HepG2 (cell line): ENCODE measurements around the gene SYNE3. TPM values are rescaled to one million over a fixed set of nuclear protein-coding genes. Genes with fewer than 3 reads are reported as not detected.

ENCODE experiments used
- ATAC-seq: fragments of 200-7000 bp; cut with Tn5 transposase; 3 replicates; pipeline ENCODE4 v1.9.1; 2020; ENCODE audit warnings: mild to moderate bottlenecking, moderate library complexity
- BruUV-seq: library from RNA; stranded (reverse); fragments of 400-500 nt; replicated peaks from 2 replicates; lab custom pipeline; 2021; lab: Mats Ljungman, UMichigan
- CTCF ChIA-PET: fragments of 300-600 bp; formaldehyde crosslinking; extraction: SDS; loops from one replicate; lab custom pipeline; 2021; ENCODE audit warnings: low total read pairs, inconsistent platforms, low intra/inter-chr PET ratio; lab: Yijun Ruan, JAX
- POLR2A ChIA-PET: fragments of 350-600 bp; sonication (Branson Sonifier 250); formaldehyde crosslinking; loops from one replicate; lab custom pipeline; 2020; ENCODE audit warnings: antibody characterized with exemption, inconsistent platforms; lab: Yijun Ruan, JAX
- DNase-seq: peaks from one replicate; pipeline ENCODE4 v3.0.0-alpha.2; 2015; ENCODE audit warnings: low spot score
- FAIRE-seq: peaks from 3 replicates; lab custom pipeline; 2011; peaks lifted over from hg19 to GRCh38; lab: Jason Lieb, UNC
- H2AFZ ChIP-seq: one replicate; pipeline ENCODE4 v1.6.1; 2011; ENCODE audit warnings: low read length, inconsistent platforms
- H3K27ac ChIP-seq: fragments of 300-600 bp; 3 replicates; pipeline ENCODE4 v1.8.0; 2011; ENCODE audit warnings: mixed run types, mild to moderate bottlenecking, mixed read lengths, low read length, inconsistent platforms; ENCODE audit not compliant: insufficient read depth; ENCODE audit errors: extremely low read length
- H3K27me3 ChIP-seq, 2 experiments: fragments of 200-600 bp in 1 of 2; 2 replicates in 1 of 2; 3 replicates in 1 of 2; pipeline versions ENCODE4 v1.6.0 to v1.8.0; 2011; ENCODE audit warnings: low read length in 2 of 2, mild to moderate bottlenecking in 2 of 2, moderate library complexity in 2 of 2, inconsistent platforms in 1 of 2; ENCODE audit not compliant: insufficient read depth in 2 of 2, control insufficient read depth in 1 of 2
- H3K36me3 ChIP-seq, 2 experiments: fragments of 200-600 bp in 1 of 2; replicated peaks in 1 of 2; 2 replicates in 1 of 2; 3 replicates in 1 of 2; pipeline versions ENCODE4 v1.5.1 to v1.8.0; 2011; ENCODE audit warnings: low read length in 2 of 2, inconsistent platforms in 1 of 2; ENCODE audit not compliant: insufficient read depth in 2 of 2, control insufficient read depth in 1 of 2
- H3K4me1 ChIP-seq: 2 replicates; pipeline ENCODE4 v1.5.1; 2012; ENCODE audit warnings: low read length, inconsistent platforms; ENCODE audit not compliant: insufficient read depth
- H3K4me2 ChIP-seq: 2 replicates; pipeline ENCODE4 v1.6.0; 2011; ENCODE audit warnings: low read depth, low read length, inconsistent platforms
- H3K4me3 ChIP-seq, 3 experiments: fragments of 200-600 bp in 1 of 3; sonication (generic), shearing (Covaris generic) in 1 of 3; replicated peaks in 1 of 3; 2 replicates each; pipeline ENCODE4 v1.5.1; 2011 to 2016; ENCODE audit warnings: low read length in 3 of 3, inconsistent platforms in 2 of 3, low read depth in 2 of 3, mild to moderate bottlenecking in 2 of 3, control low read depth in 1 of 3, mixed read lengths in 1 of 3; ENCODE audit not compliant: insufficient read depth in 1 of 3
- H3K79me2 ChIP-seq: one replicate; pipeline ENCODE4 v1.6.1; 2011; ENCODE audit warnings: low read length, inconsistent platforms; ENCODE audit not compliant: insufficient read depth
- H3K9ac ChIP-seq: 2 replicates; pipeline ENCODE4 v1.6.0; 2011; ENCODE audit warnings: mild to moderate bottlenecking, low read depth, low read length, inconsistent platforms; ENCODE audit not compliant: insufficient read depth
- H3K9me3 ChIP-seq: 2 replicates; pipeline ENCODE4 v1.5.1; 2012; ENCODE audit warnings: mild to moderate bottlenecking, low read length
- H4K20me1 ChIP-seq: 2 replicates; pipeline ENCODE4 v1.6.0; 2011; ENCODE audit warnings: inconsistent platforms, mild to moderate bottlenecking, low read length, moderate library complexity; ENCODE audit not compliant: insufficient read depth
- FOSL1 ChIP-seq: sonication (generic); formaldehyde crosslinking; IDR thresholded peaks from 2 replicates; pipeline ENCODE4 v1.9.0; 2021; ENCODE audit warnings: missing genetic modification reagents, borderline replicate concordance
- HNRNPL ChIP-seq: fragments of 200-400 bp; formaldehyde crosslinking; IDR thresholded peaks from 2 replicates; pipeline ENCODE4 v1.6.1; 2017; ENCODE audit warnings: mild to moderate bottlenecking, low read depth, low read length
- THYN1 ChIP-seq: sonication (generic); formaldehyde crosslinking; IDR thresholded peaks from 2 replicates; pipeline ENCODE4 v1.8.1; 2023; ENCODE audit warnings: low read depth, mild to moderate bottlenecking, moderate library complexity, missing genetic modification reagents, borderline replicate concordance
- WGBS: methylation state at CpG from one replicate; pipeline ENCODE4 v1.1.6; 2017; ENCODE audit warnings: low lambda C conversion rate; 5-methylcytosine and 5-hydroxymethylcytosine counted together
- in situ Hi-C: cut with HindIII; loops from 2 replicates; pipeline ENCODE4 v1.10.0; 2017; ENCODE audit warnings: low pct_unique_long_range_greater_than_20kb; ENCODE audit not compliant: extremely low pct_ligation_motif_present
- intact Hi-C: fragments of 100-400 bp; cut with micrococcal nuclease; formaldehyde crosslinking; loops from one replicate; pipeline ENCODE4 v1.10.0; 2022; ENCODE audit not compliant: unreplicated experiment
- polyA plus RNA-seq, 8 experiments: library from polyadenylated mRNA; depleted of rRNA in 3 of 8; stranded (reverse) in 7 of 8; unstranded in 1 of 8; fragments of >200 nt; fragmentation: Illumina TruSeq in 4 of 8; extraction: Trizol in 4 of 8; gene quantifications; 2 replicates each; pipeline versions ENCODE4 v1.2.1 to v1.2.3, GENCODE V29; 2011 to 2016; ENCODE audit warnings: low read depth in 4 of 8, missing spikeins in 1 of 8, mixed read lengths in 1 of 8; ENCODE audit not compliant: insufficient read depth in 1 of 8
- total RNA-seq, 5 experiments: library from RNA; depleted of rRNA; stranded (reverse); fragments of >200 nt; fragmentation: Illumina TruSeq; extraction: Trizol; gene quantifications; 2 replicates each; pipeline ENCODE4 v1.2.3, GENCODE V29; 2016; ENCODE audit warnings: low read depth in 1 of 5
- TF ChIP-seq, protein P1 (sequence below): sonication (generic); formaldehyde crosslinking; IDR thresholded peaks from 2 replicates; pipeline ENCODE4 v1.5.1; 2020; ENCODE audit warnings: mild to moderate bottlenecking, missing genetic modification reagents, borderline replicate concordance

Gene SYNE3
- total and polyA plus RNA-seq, 2 of the 13 experiments (the other 11 are each of a cell fraction or from before 2014, with no cell fraction given), result 7.8 to 8.0 TPM

DNA sequence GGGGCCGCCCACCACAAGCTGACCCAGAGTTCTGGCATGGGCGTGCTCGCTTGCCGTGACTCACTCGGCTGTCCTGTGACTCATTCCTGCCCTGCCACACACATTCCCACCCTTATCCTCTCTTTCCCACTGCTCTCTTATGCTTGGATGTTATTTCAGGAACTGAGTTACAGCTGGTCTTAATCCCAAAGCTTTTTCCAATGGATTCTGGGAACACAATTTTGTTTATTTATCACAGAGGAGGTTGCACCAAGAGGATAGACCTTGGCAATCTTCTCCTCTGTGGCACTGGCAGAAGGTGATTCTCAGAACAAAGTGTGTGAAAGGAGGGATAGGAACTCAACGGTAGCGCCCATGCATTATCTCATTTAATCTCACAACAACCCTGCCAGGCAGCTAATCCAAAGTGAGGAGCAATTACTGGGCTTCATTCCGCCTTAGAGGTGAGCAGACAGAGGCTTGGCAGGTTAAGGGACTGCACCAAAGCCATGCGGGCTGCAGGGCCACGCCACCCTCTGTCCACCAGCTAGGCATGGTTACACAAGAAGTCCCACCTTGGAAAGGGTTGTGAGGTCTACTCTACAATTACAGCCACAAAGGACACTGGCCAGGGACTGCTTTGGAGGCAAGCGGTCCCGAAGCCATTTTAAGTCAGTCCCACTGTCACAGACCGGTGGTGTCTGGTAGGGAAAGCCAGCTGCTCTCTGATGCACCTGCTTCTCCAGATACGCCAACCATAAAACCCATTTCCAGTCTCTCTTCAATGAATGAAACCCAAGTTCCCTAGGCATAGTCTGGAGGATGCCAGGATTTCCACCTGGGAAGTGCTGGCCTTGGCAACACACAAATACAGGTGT is 32.9 kb downstream of the SYNE3 start (continued):
- TF ChIP-seq, protein P1, sequence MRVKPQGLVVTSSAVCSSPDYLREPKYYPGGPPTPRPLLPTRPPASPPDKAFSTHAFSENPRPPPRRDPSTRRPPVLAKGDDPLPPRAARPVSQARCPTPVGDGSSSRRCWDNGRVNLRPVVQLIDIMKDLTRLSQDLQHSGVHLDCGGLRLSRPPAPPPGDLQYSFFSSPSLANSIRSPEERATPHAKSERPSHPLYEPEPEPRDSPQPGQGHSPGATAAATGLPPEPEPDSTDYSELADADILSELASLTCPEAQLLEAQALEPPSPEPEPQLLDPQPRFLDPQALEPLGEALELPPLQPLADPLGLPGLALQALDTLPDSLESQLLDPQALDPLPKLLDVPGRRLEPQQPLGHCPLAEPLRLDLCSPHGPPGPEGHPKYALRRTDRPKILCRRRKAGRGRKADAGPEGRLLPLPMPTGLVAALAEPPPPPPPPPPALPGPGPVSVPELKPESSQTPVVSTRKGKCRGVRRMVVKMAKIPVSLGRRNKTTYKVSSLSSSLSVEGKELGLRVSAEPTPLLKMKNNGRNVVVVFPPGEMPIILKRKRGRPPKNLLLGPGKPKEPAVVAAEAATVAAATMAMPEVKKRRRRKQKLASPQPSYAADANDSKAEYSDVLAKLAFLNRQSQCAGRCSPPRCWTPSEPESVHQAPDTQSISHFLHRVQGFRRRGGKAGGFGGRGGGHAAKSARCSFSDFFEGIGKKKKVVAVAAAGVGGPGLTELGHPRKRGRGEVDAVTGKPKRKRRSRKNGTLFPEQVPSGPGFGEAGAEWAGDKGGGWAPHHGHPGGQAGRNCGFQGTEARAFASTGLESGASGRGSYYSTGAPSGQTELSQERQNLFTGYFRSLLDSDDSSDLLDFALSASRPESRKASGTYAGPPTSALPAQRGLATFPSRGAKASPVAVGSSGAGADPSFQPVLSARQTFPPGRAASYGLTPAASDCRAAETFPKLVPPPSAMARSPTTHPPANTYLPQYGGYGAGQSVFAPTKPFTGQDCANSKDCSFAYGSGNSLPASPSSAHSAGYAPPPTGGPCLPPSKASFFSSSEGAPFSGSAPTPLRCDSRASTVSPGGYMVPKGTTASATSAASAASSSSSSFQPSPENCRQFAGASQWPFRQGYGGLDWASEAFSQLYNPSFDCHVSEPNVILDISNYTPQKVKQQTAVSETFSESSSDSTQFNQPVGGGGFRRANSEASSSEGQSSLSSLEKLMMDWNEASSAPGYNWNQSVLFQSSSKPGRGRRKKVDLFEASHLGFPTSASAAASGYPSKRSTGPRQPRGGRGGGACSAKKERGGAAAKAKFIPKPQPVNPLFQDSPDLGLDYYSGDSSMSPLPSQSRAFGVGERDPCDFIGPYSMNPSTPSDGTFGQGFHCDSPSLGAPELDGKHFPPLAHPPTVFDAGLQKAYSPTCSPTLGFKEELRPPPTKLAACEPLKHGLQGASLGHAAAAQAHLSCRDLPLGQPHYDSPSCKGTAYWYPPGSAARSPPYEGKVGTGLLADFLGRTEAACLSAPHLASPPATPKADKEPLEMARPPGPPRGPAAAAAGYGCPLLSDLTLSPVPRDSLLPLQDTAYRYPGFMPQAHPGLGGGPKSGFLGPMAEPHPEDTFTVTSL (CRISPR knock-in tag), result no peak
- 0 out of 2 replicates have a peak, but pooled peaks have one; percentile 28 for TF ChIP-seq FOSL1

DNA sequence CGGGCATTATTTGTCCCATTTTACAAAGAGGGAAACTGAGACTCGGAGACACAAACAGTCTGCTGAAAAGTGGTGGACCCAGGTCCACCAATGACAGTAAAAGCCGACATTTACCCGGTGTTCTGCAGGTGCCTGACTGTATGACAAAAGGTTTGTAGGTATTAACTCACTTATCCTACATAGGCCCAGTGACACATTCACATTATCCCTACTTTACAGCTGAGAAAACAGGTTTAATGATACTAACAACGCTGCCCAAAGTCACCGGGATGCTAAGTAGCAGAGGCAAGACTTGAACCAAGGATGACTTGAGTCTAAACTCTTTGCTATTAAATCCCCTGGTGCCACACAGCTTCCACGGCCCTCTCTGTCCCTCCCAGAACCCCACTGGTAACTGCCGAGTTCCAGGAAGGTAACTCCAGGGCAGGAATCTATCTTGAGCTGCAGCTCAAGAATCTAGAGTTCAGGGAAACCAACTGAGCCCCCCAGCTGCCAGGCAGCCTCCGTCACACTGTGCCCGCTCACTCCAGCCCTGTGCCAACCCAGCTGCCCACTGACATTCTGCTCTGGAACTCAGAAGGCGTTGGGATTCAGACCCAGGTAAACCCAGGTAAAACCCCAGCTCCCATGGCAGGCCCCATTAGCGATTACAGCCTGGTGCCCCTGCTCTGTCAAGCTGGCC is 33.7 kb downstream of the SYNE3 start:
- intact Hi-C loops (no loop called here), in situ Hi-C loops (no loop called here)
- ATAC-seq, result no peak
- ChIA-PET POLR2A (interaction anchor here (0.8 to 1.7 kb wide), 3 partner anchors 14 to 40 kb away, joined by 3 to 6 read pairs (median 3); no protein-coding TSS in a partner anchor), CTCF (no interaction called here)
- Histone ChIP-seq H2AFZ (no peak overlapping the region), H3K9ac (no peak overlapping the region), H3K4me3 (no peak overlapping the region), H4K20me1 (peaks cover 4% of the 10 kb centered on the region; the same call in 1 of the 2 replicates), H3K4me2 (no peak overlapping the region), H3K36me3 (peaks cover 0 to 3% of the 10 kb centered on the region in 2 experiments; a peak in 2 of 5 replicates), H3K9me3 (no peaks in the 10 kb centered on the region), H3K27me3 (no peaks in the 10 kb centered on the region), H3K4me1 (peaks cover 19% of the 10 kb centered on the region), H3K79me2 (peaks cover 3% of the 10 kb centered on the region), H3K27ac (no peak overlapping the region)
- no peak for FAIRE-seq
- peak; percentile 92 for TF ChIP-seq HNRNPL
- no peak for TF ChIP-seq THYN1 (CRISPR knock-in tag)
- BruUV-seq, result no TSS peak
- DNase-seq, result no peak
- 87% methylated on average over 9 of the region's 12 CpGs for WGBS
